Stimulated activated CD4-positive, alpha-beta T cell treated with anti-CD3 and anti-CD28 coated beads, Interleukin-15, amount 100 ng/mL, for 48 hours (primary cell): ENCODE data around the gene RABL3.
"Not testable (repeated sequence)": the region's sequence is repeated elsewhere in the genome, so short reads cannot be mapped to it uniquely, and the experiment has no call there.

Source experiments
- DNase-seq, 2 donors: peaks; one replicate each; pipeline ENCODE4 v3.0.0-alpha.2; 2020; ENCODE audit warnings: low read depth in 2 of 2

Gene RABL3

GRCh38 chr3:120683671-120684301 lies 58.5 kb downstream of the RABL3 start:
- no peak for DNase-seq

GRCh38 chr3:120683213-120683612 lies 59.1 kb downstream of the RABL3 start:
- DNase-seq, result no peak

- DNase-seq, result no peak
These were observed 60.1 kb downstream of the RABL3 start, which contains the start of gene HGD for GRCh38 chr3:120682095-120682681. Gene HGD, minus strand, starts transcription at chr3:120682239. Its CDS starts 128 bp downstream, at chr3:120682111.

- DNase-seq, result no peak
These were observed 60.7 kb downstream of the RABL3 start for GRCh38 chr3:120681506-120682038.

GRCh38 chr3:120681018-120681417 lies 61.3 kb downstream of the RABL3 start:
- DNase-seq, result no peak

- DNase-seq, result no peak
These were observed 62.0 kb downstream of the RABL3 start for GRCh38 chr3:120680193-120680894.

- DNase-seq, result no peak
These were observed 63.3 kb downstream of the RABL3 start for GRCh38 chr3:120678984-120679383.

- no peak for DNase-seq
These were observed 63.9 kb downstream of the RABL3 start for GRCh38 chr3:120678331-120678947.

GRCh38 chr3:120677193-120677592 lies 65.1 kb downstream of the RABL3 start:
- DNase-seq, result not testable (repeated sequence)

GRCh38 chr3:120673116-120673515 lies 69.2 kb downstream of the RABL3 start:
- no peak for DNase-seq

GRCh38 chr3:120670576-120670975 lies 71.7 kb downstream of the RABL3 start:
- DNase-seq, result no peak

GRCh38 chr3:120664926-120665325 lies 77.4 kb downstream of the RABL3 start:
- no peak for DNase-seq

GRCh38 chr3:120661945-120662344 lies 80.4 kb downstream of the RABL3 start:
- DNase-seq, result no peak

- DNase-seq, result no peak
These were observed 81.0 kb downstream of the RABL3 start for GRCh38 chr3:120661106-120661905.

- DNase-seq, result no peak
These were observed 82.5 kb downstream of the RABL3 start for GRCh38 chr3:120659834-120660233.

- DNase-seq, result no peak
These were observed 83.0 kb downstream of the RABL3 start for GRCh38 chr3:120659285-120659684.

GRCh38 chr3:120652896-120653545 lies 89.3 kb downstream of the RABL3 start:
- DNase-seq, result no peak

- no peak for DNase-seq
These were observed 90.0 kb downstream of the RABL3 start for GRCh38 chr3:120652281-120652680.

GRCh38 chr3:120650311-120650710 lies 92.0 kb downstream of the RABL3 start:
- DNase-seq, result no peak

- no peak for DNase-seq
These were observed 92.5 kb downstream of the RABL3 start for GRCh38 chr3:120649830-120650233.

- no peak for DNase-seq
These were observed 94.0 kb downstream of the RABL3 start for GRCh38 chr3:120648290-120648689.
